Pancreas (tissue), 10 donors: Measurements from ENCODE around the gene PPP2R2D. TPM values are rescaled to one million over a fixed set of nuclear protein-coding genes. Genes with fewer than 3 reads are reported as not detected.

Experiments used
- ATAC-seq, 4 donors: fragments of 200-7000 bp; cut with Tn5 transposase; one replicate each; pipeline versions ENCODE4 v1.8.0 to v1.9.1; 2020; ENCODE audit warnings: mild to moderate bottlenecking in 4 of 4, moderate library complexity in 4 of 4
- DNase-seq, 6 donors: peaks; one replicate each; pipeline ENCODE4 v3.0.0-alpha.2; 2020
- FAIRE-seq: peaks from 2 replicates; lab custom pipeline; 2012; peaks lifted over from hg19 to GRCh38; lab: Jason Lieb, UNC
- H3K27ac ChIP-seq, 4 donors: fragments of 200-600 bp; sonication (generic); 1 replicate in 3 of 4; 2 replicates in 1 of 4; pipeline versions ENCODE4 v1.5.0 to v1.8.0; 2020
- H3K27me3 ChIP-seq, 4 donors: fragments of 200-600 bp; one replicate each; pipeline ENCODE4 v1.8.0; 2021
- H3K36me3 ChIP-seq, 3 donors: fragments of 200-600 bp; sonication (generic) in 1 of 3; one replicate each; pipeline versions ENCODE4 v1.5.0 to v1.8.0; 2020 to 2021
- H3K4me1 ChIP-seq, 3 donors: fragments of 200-600 bp; one replicate each; pipeline ENCODE4 v1.8.0; 2021
- H3K4me3 ChIP-seq, 4 donors: fragments of 200-600 bp; sonication (generic) in 2 of 4; one replicate each; pipeline versions ENCODE4 v1.5.0 to v1.8.0; 2020 to 2021
- H3K9me3 ChIP-seq, 4 donors: fragments of 200-600 bp; one replicate each; pipeline ENCODE4 v1.8.0; 2021
- CTCF ChIP-seq, 4 donors: fragments of 200-600 bp; sonication (generic) in 3 of 4; IDR thresholded peaks; one replicate each; pipeline versions ENCODE4 v1.5.0 to v1.8.0; 2021; ENCODE audit warnings: antibody characterized with exemption in 4 of 4
- WGBS, 2 donors: extraction: QIAGEN DNeasy Blood & Tissue Kit; methylation state at CpG; one replicate each; pipeline ENCODE4 v1.1.7; 2013; 5-methylcytosine and 5-hydroxymethylcytosine counted together
- intact Hi-C, 3 donors: fragments of 100-400 bp; cut with DNase I; formaldehyde crosslinking; loops; one replicate each; pipeline versions ENCODE4 v1.11.1 to v1.14.2; 2022
- polyA plus RNA-seq, 2 donors: library from polyadenylated mRNA; stranded (reverse); fragments of 200-250 nt; gene quantifications; one replicate each; pipeline ENCODE4 v1.2.3, GENCODE V29; 2013
- total RNA-seq, 6 donors: library from RNA; stranded (reverse); fragmentation: NEBNext Ultra II Directional in 4 of 6; extraction: Animal tissue kit (Norgen Biotek cat#: 25700) in 4 of 6; gene quantifications; one replicate each; pipeline versions ENCODE4 v1.2.1 to v1.2.4, GENCODE V29; 2021 to 2023
- donor health status: healthy with polysubstance abuse.
- donor health status: DM: no; HTN: no; CAD: no; lungs with moderate emphysema.
- donor health status: DM: no; HTN: no; CAD: no.
- donor health status: control.
- donor health status: control.
- donor health status: Bipolar disorder and iron deficiency.
- donor health status: DM: yes; HTN: yes; CAD: no.
- donor health status: DM: no; HTN: no; CAD: no.
- donor health status: DM: no; HTN: no; CAD: no.
- donor health status: DM: yes; HTN: yes; CAD: no.

Gene PPP2R2D
- total and polyA plus RNA-seq, 8 donors = 25.5 to 87.7 (median 35.3) TPM

GRCh38 chr10:131876017-131876416, 24.8 kb upstream of the PPP2R2D start:
- 72% methylated on average over 10 of the region's 10 CpGs for WGBS, 2 donors
- no peak for FAIRE-seq
- H3K9me3 ChIP-seq = no peaks in the 10 kb centered on the region
- no peak overlapping the region for H3K27ac ChIP-seq
- no peak overlapping the region for H3K4me3 ChIP-seq
- peaks cover 0 to 3% (median 0%) of the 10 kb centered on the region in 3 donors for H3K4me1 ChIP-seq
- DNase-seq = peak in 1 of 6 donors; percentile 47
- intact Hi-C loops = loop anchor here in 1 of 3 donors (10.0 kb wide), 1 partner anchor 269 kb away; no protein-coding TSS in a partner anchor
- H3K36me3 ChIP-seq = no peaks in the 10 kb centered on the region
- TF ChIP-seq CTCF (IDR thresholded peaks at IDR 0.05) = no peak
- ATAC-seq = no peak
- no peaks in the 10 kb centered on the region for H3K27me3 ChIP-seq

- DNase-seq (peak in 1 of 6 donors; percentile 23), FAIRE-seq (no peak), ATAC-seq (no peak)
- intact Hi-C loops = loop anchor here in 1 of 3 donors (10.0 kb wide), 1 partner anchor 268 kb away; no protein-coding TSS in a partner anchor
- WGBS, 2 donors = 37 to 50% methylated on average over 7 of the region's 7 CpGs
- H3K4me3 ChIP-seq = no peak overlapping the region
- TF ChIP-seq CTCF (IDR thresholded peaks at IDR 0.05) = no peak
- H3K27ac ChIP-seq = no peak overlapping the region
- H3K36me3 ChIP-seq = no peaks in the 10 kb centered on the region
- H3K9me3 ChIP-seq = no peaks in the 10 kb centered on the region
- H3K27me3 ChIP-seq = no peaks in the 10 kb centered on the region
- peaks cover 0 to 3% (median 0%) of the 10 kb centered on the region in 3 donors for H3K4me1 ChIP-seq
Observed at GRCh38 chr10:131876508-131876907, 24.3 kb upstream of the PPP2R2D start.

DNA sequence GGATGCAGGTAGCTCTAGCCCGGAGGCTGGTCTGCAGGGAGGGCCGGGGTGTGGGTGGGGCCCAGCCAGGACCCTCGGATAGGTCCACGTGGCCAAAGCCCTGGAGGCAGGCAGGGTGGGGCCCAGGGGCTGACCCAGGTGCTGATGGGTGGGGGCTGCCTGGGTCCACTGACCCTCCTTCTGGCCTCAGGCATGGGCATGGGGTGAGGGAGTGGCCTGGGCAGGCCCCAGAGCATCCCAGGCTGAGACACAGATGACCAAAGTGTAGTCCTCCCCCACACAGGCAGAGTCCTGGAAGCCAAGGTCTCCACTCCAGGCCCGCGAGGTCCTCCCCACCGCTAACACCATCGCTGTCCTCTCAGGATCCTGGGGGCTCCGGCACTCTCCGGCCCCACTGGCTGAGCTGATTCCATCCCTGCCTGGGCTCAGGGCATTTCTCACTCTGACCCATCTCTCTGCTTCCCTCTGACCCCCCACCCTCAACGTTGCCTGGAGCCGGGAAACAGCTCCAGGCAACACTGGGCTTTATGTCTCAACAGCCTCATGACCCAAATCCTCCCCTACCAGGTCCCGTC, 20.7 kb upstream of the PPP2R2D start:
- Histone ChIP-seq H3K27me3 (no peaks in the 10 kb centered on the region), H3K4me1 (no peaks in the 10 kb centered on the region), H3K36me3 (no peaks in the 10 kb centered on the region), H3K4me3 (no peak overlapping the region), H3K9me3 (no peaks in the 10 kb centered on the region), H3K27ac (no peak overlapping the region)
- 78 to 80% methylated on average over 13 of the region's 13 CpGs for WGBS, 2 donors
- intact Hi-C loops = loop anchor here in 1 of 3 donors (5.0 kb wide), 1 partner anchor 262 kb away; no protein-coding TSS in a partner anchor
- peak in 1 of 6 donors; percentile 40 for DNase-seq
- no peak for FAIRE-seq
- no peak for TF ChIP-seq CTCF (IDR thresholded peaks at IDR 0.05)
- ATAC-seq = no peak

DNA sequence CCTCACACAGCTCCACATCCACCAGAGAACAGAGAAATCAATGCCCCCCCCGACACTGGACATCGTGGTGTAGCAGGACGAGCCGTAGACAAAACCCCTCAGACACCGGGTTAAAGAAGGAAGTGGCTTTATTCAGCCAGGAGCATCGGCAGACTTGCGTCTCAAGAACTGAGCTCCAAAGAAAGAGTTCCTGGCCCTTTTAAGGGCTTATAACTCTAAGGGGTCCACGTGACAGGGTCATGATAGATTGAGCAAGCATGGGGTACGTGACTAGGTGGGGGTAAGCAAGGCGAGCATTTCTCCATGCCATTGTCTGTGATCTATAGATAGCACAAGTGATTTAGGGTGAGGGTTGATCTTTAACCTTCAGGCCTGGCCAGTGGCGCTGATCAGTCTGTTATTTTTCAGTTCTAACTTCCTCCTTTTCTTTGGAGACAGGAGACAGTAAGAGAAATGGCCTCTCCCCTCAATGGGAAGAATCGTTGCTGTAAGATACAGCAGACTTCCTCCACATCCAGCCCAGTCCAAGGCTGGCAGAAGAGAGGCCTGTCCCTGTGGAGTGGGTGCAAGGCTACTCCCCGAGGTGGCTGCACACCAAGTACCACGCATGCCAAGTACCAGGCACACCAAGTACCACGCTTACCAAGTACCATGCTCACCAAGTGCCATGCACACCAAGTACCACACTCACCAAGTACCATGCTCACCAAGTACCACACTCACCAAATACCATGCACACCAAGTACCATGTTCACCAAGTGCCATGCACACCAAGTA, 19.5 kb upstream of the PPP2R2D start:
- intact Hi-C loops = loop anchor here in 1 of 3 donors (5.0 kb wide), 1 partner anchor 261 kb away; no protein-coding TSS in a partner anchor

More for the DNA sequence above, 19.5 kb upstream of the PPP2R2D start:
- TF ChIP-seq CTCF (IDR thresholded peaks at IDR 0.05) = no peak
- H3K4me1 ChIP-seq = no peaks in the 10 kb centered on the region
- H3K27ac ChIP-seq = no peak overlapping the region
- no peaks in the 10 kb centered on the region for H3K27me3 ChIP-seq
- no peak for ATAC-seq
- H3K9me3 ChIP-seq = no peaks in the 10 kb centered on the region
- DNase-seq = no peak
- H3K4me3 ChIP-seq = no peak overlapping the region
- no peaks in the 10 kb centered on the region for H3K36me3 ChIP-seq
- WGBS, 2 donors = 85 to 89% methylated on average over 15 of the region's 15 CpGs
- FAIRE-seq = no peak
